ENCODE measurements around the gene GRK1.

GRK1 gene

GRCh38 chr13:113729187-113730019 is 62.4 kb downstream of the GRK1 start:
- no peak for DNase-seq (ENCODE audit: low read depth)

GRCh38 chr13:113730258-113730691 is 63.3 kb downstream of the GRK1 start:
- no peak for DNase-seq (ENCODE audit: low read depth)

GRCh38 chr13:113730831-113731191 is 63.8 kb downstream of the GRK1 start:
- DNase-seq (ENCODE audit: low read depth) = no peak

GRCh38 chr13:113731192-113732175 is 64.5 kb downstream of the GRK1 start:
- no peak for DNase-seq (ENCODE audit: low read depth)

- no peak for DNase-seq (ENCODE audit: low read depth)
These were observed 65.3 kb downstream of the GRK1 start for GRCh38 chr13:113732176-113732960.

GRCh38 chr13:113732961-113733950 is 66.2 kb downstream of the GRK1 start:
- no peak for DNase-seq (ENCODE audit: low read depth)

- no peak for DNase-seq (ENCODE audit: low read depth)
These were observed 67.2 kb downstream of the GRK1 start for GRCh38 chr13:113734099-113734825.

- DNase-seq (ENCODE audit: low read depth) = no peak
These were observed 67.8 kb downstream of the GRK1 start for GRCh38 chr13:113734826-113735125.

GRCh38 chr13:113735194-113735593 is 68.2 kb downstream of the GRK1 start:
- DNase-seq (ENCODE audit: low read depth) = no peak

- DNase-seq (ENCODE audit: low read depth) = no peak
These were observed 68.7 kb downstream of the GRK1 start for GRCh38 chr13:113735750-113736149.

- DNase-seq (ENCODE audit: low read depth) = no peak
These were observed 69.3 kb downstream of the GRK1 start for GRCh38 chr13:113736258-113736731.

GRCh38 chr13:113737803-113738202 is 70.8 kb downstream of the GRK1 start:
- DNase-seq (ENCODE audit: low read depth) = no peak

- no peak for DNase-seq (ENCODE audit: low read depth)
These were observed 72.7 kb downstream of the GRK1 start for GRCh38 chr13:113739527-113740285.

GRCh38 chr13:113740286-113740556 is 73.2 kb downstream of the GRK1 start:
- no peak for DNase-seq (ENCODE audit: low read depth)

GRCh38 chr13:113740661-113741060 is 73.6 kb downstream of the GRK1 start:
- DNase-seq (ENCODE audit: low read depth) = no peak

- DNase-seq (ENCODE audit: low read depth) = no peak
These were observed 74.2 kb downstream of the GRK1 start for GRCh38 chr13:113741191-113741668.

GRCh38 chr13:113742000-113742441 is 75.0 kb downstream of the GRK1 start:
- no peak for DNase-seq (ENCODE audit: low read depth)

GRCh38 chr13:113742445-113743120 is 75.6 kb downstream of the GRK1 start:
- no peak for DNase-seq (ENCODE audit: low read depth)
